GM12878 (cell line): ENCODE results near the gene HSPB6. TPM values are rescaled to one million over a fixed set of nuclear protein-coding genes. Genes with fewer than 3 reads are reported as not detected.

Source experiments
- ATF7 ChIP-seq: fragments of 450-650 bp; IDR thresholded peaks from 2 replicates; pipeline ENCODE4 v1.6.1; 2016; ENCODE audit warnings: low read depth, mild to moderate bottlenecking
- BCL11A ChIP-seq: IDR thresholded peaks from 2 replicates; pipeline ENCODE4 v1.6.1; 2011; ENCODE audit warnings: low read depth, low read length
- CBX5 ChIP-seq: sonication (generic); IDR thresholded peaks from 2 replicates; pipeline ENCODE4 v1.6.1; 2016; ENCODE audit warnings: low read depth, moderate library complexity, mild to moderate bottlenecking, inconsistent platforms
- CHD1 ChIP-seq: IDR thresholded peaks from 2 replicates; pipeline ENCODE4 v1.6.1; 2012; ENCODE audit warnings: low read depth, low read length, improper control_type of control experiment
- CHD4 ChIP-seq: fragments of 200-600 bp; sonication (generic); IDR thresholded peaks from 2 replicates; pipeline ENCODE4 v1.6.1; 2016; ENCODE audit warnings: mild to moderate bottlenecking
- ESRRA ChIP-seq: IDR thresholded peaks from 2 replicates; pipeline ENCODE4 v1.6.1; 2012; ENCODE audit warnings: mild to moderate bottlenecking, low read length, improper control_type of control experiment
- HDGF ChIP-seq: fragments of 450-650 bp; IDR thresholded peaks from 2 replicates; pipeline ENCODE4 v1.6.1; 2016; ENCODE audit warnings: antibody characterized with exemption
- IKZF1 ChIP-seq: fragments of 450-650 bp; conservative IDR thresholded peaks from 2 replicates; pipeline ENCODE4 v1.6.1; 2017; ENCODE audit warnings: antibody characterized with exemption, mild to moderate bottlenecking
- IRF5 ChIP-seq: fragments of 450-650 bp; IDR thresholded peaks from 2 replicates; pipeline ENCODE4 v1.6.1; 2017; ENCODE audit warnings: borderline replicate concordance
- JUND ChIP-seq: IDR thresholded peaks from 2 replicates; pipeline ENCODE4 v1.6.1; 2012; ENCODE audit warnings: low read depth, mild to moderate bottlenecking, low read length, improper control_type of control experiment, moderate library complexity
- LARP7 ChIP-seq: fragments of 450-650 bp; IDR thresholded peaks from 2 replicates; pipeline ENCODE4 v1.6.1; 2017; ENCODE audit warnings: mild to moderate bottlenecking
- MAX ChIP-seq: IDR thresholded peaks from 2 replicates; pipeline ENCODE4 v1.6.1; 2012; ENCODE audit warnings: low read depth, low read length, improper control_type of control experiment
- MLLT1 ChIP-seq: fragments of 450-650 bp; IDR thresholded peaks from 2 replicates; pipeline ENCODE4 v1.6.1; 2016; ENCODE audit warnings: mild to moderate bottlenecking
- MYB ChIP-seq: fragments of 150-350 bp; IDR thresholded peaks from 2 replicates; pipeline ENCODE4 v1.6.1; 2014; ENCODE audit warnings: mild to moderate bottlenecking, low read depth, low read length, borderline replicate concordance
- NBN ChIP-seq: fragments of 450-650 bp; IDR thresholded peaks from 2 replicates; pipeline ENCODE4 v1.6.1; 2016
- NFYA ChIP-seq: IDR thresholded peaks from 2 replicates; pipeline ENCODE4 v1.6.1; 2011; ENCODE audit warnings: low read depth, mild to moderate bottlenecking, low read length, improper control_type of control experiment, borderline replicate concordance
- NR2F1 ChIP-seq: fragments of 450-650 bp; conservative IDR thresholded peaks from 2 replicates; pipeline ENCODE4 v1.6.1; 2017; ENCODE audit warnings: mild to moderate bottlenecking
- PKNOX1 ChIP-seq: fragments of 450-650 bp; IDR thresholded peaks from 2 replicates; pipeline ENCODE4 v1.6.1; 2016; ENCODE audit warnings: mild to moderate bottlenecking
- POLR2A ChIP-seq: IDR thresholded peaks from 2 replicates; pipeline ENCODE4 v1.6.1; 2011; ENCODE audit warnings: low read depth, mild to moderate bottlenecking, low read length
- SMAD5 ChIP-seq: IDR thresholded peaks from 2 replicates; pipeline ENCODE4 v1.6.1; 2016; ENCODE audit warnings: antibody characterized with exemption, low read depth
- SMARCA5 ChIP-seq: fragments of 450-650 bp; IDR thresholded peaks from 2 replicates; pipeline ENCODE4 v1.6.1; 2017; ENCODE audit warnings: mild to moderate bottlenecking
- SP1 ChIP-seq: IDR thresholded peaks from one replicate; pipeline ENCODE4 v1.6.1; 2011; ENCODE audit warnings: low read depth, low read length
- STAT1 ChIP-seq: fragments of 450-650 bp; conservative IDR thresholded peaks from 2 replicates; pipeline ENCODE4 v1.6.1; 2014; ENCODE audit warnings: antibody characterized with exemption, mild to moderate bottlenecking
- ZNF592 ChIP-seq: fragments of 450-650 bp; IDR thresholded peaks from 2 replicates; pipeline ENCODE4 v1.6.1; 2017; ENCODE audit warnings: mild to moderate bottlenecking, moderate library complexity
- ZZZ3 ChIP-seq: IDR thresholded peaks from 2 replicates; pipeline ENCODE4 v1.6.1; 2011; ENCODE audit warnings: low read depth; ENCODE audit not compliant: control insufficient read depth, insufficient read length
- polyA plus RNA-seq, 11 experiments: library from polyadenylated mRNA; depleted of rRNA in 4 of 11; unstranded in 6 of 11; stranded (reverse) in 5 of 11; fragments of >200 nt; fragmentation: Nextera tagmentation in 4 of 11; fragmentation: Illumina TruSeq in 1 of 11; extraction: Ambion mirVana in 4 of 11; extraction: Trizol in 1 of 11; gene quantifications; 1 replicate in 1 of 11; 2 replicates in 10 of 11; pipeline versions ENCODE4 v1.2.1 to v1.2.3, GENCODE V29; 2011 to 2016; ENCODE audit warnings: inconsistent platforms in 2 of 11, missing spikeins in 2 of 11, low read depth in 1 of 11
- total RNA-seq, 4 experiments: library from RNA; depleted of rRNA in 3 of 4; stranded (reverse); fragments of >200 nt in 3 of 4; fragmentation: Illumina TruSeq in 1 of 4; extraction: Trizol in 1 of 4; gene quantifications; 2 replicates each; pipeline versions ENCODE4 v1.2.1 to v1.2.3, GENCODE V29; 2013 to 2021

Gene HSPB6
- total and polyA plus RNA-seq, 10 of the 15 experiments (the other 5 are each of a cell fraction or from before 2014, with no cell fraction given): 0.09 to 1.6 (median 0.36) TPM; not detected in 4

- TF ChIP-seq ZNF592: no peak
- peak; percentile 99 for TF ChIP-seq PKNOX1
- TF ChIP-seq LARP7: peak; percentile 94
- TF ChIP-seq SMARCA5: no peak
- no peak for TF ChIP-seq ZZZ3
- peak; percentile 72 for TF ChIP-seq HDGF
- TF ChIP-seq SP1: peak; percentile 100
- TF ChIP-seq CHD1: no peak
- peak; percentile 46 for TF ChIP-seq ATF7
- TF ChIP-seq STAT1: 0 out of 2 replicates have a peak, but pooled peaks have one; percentile 76
- TF ChIP-seq NBN: peak; percentile 50; the same call in 1 of the 2 replicates
- TF ChIP-seq POLR2A: peak; percentile 96
- no peak for TF ChIP-seq NR2F1
- TF ChIP-seq MYB: no peak
- peak; percentile 91 for TF ChIP-seq IKZF1
- no peak for TF ChIP-seq CHD4
- TF ChIP-seq MAX: no peak; the same call in 1 of the 2 replicates
- TF ChIP-seq SMAD5: peak; percentile 75; the same call in 1 of the 2 replicates
- TF ChIP-seq BCL11A: no peak
- no peak for TF ChIP-seq JUND
- peak; percentile 83 for TF ChIP-seq MLLT1
- TF ChIP-seq NFYA: peak; percentile 90
- TF ChIP-seq IRF5: no peak
- TF ChIP-seq CBX5: no peak
- no peak; the same call in 1 of the 2 replicates for TF ChIP-seq ESRRA
These were observed 1.1 kb upstream of the HSPB6 start, which contains the start of gene PROSER3 (continued) for GRCh38 chr19:35757749-35758608.
